Suprapubic skin (tissue), 4 donors: Measurements from ENCODE around the gene ARHGAP18.

Experiments
- POLR2A ChIP-seq, 2 donors: fragments of 450-650 bp; IDR thresholded peaks; one replicate each; pipeline ENCODE4 v1.6.1; 2017; ENCODE audit warnings: antibody characterized with exemption in 2 of 2, mild to moderate bottlenecking in 2 of 2, moderate library complexity in 2 of 2
- POLR2AphosphoS5 ChIP-seq, 3 donors: sonication (generic); formaldehyde crosslinking; IDR thresholded peaks; one replicate each; pipeline ENCODE4 v1.6.1; 2017; ENCODE audit warnings: antibody characterized with exemption in 3 of 3
- TF ChIP-seq, protein P1 (sequence below), 2 donors: fragments of 200-600 bp in 1 of 2; fragments of 450-650 bp in 1 of 2; sonication (generic) in 1 of 2; IDR thresholded peaks; one replicate each; pipeline ENCODE4 v1.5.1; 2016 to 2019; ENCODE audit warnings: antibody characterized with exemption in 2 of 2, mild to moderate bottlenecking in 1 of 2, moderate library complexity in 1 of 2

DNA sequence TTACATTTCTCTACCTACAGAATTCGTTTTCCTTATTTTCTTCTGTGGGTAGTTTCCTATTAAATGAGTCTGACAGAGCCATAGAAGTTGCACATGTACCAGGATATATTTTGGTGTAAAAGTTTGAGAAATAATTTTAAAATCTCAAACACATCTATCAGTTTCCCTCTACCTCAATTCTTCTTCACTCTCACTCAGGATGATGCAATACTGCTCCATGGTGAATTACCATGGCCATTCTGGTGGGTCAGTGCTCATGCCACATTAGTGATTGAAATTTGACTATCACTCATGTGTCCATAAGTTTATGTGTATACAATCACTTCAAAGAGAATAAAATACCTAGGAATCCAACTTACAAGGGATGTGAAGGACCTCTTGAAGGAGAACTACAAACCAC lies 151.7 kb downstream of the ARHGAP18 start:
- TF ChIP-seq, protein P1, sequence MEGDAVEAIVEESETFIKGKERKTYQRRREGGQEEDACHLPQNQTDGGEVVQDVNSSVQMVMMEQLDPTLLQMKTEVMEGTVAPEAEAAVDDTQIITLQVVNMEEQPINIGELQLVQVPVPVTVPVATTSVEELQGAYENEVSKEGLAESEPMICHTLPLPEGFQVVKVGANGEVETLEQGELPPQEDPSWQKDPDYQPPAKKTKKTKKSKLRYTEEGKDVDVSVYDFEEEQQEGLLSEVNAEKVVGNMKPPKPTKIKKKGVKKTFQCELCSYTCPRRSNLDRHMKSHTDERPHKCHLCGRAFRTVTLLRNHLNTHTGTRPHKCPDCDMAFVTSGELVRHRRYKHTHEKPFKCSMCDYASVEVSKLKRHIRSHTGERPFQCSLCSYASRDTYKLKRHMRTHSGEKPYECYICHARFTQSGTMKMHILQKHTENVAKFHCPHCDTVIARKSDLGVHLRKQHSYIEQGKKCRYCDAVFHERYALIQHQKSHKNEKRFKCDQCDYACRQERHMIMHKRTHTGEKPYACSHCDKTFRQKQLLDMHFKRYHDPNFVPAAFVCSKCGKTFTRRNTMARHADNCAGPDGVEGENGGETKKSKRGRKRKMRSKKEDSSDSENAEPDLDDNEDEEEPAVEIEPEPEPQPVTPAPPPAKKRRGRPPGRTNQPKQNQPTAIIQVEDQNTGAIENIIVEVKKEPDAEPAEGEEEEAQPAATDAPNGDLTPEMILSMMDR (IDR thresholded peaks at IDR 0.05), result no peak
- TF ChIP-seq POLR2A (IDR thresholded peaks at IDR 0.05), result no peak
- TF ChIP-seq POLR2AphosphoS5 (IDR thresholded peaks at IDR 0.05), result no peak
